HG03558 (cell line): ENCODE data around the gene PRPF40B.
"Not testable (repeated sequence)": the region's sequence is repeated elsewhere in the genome, so short reads cannot be mapped to it uniquely, and the experiment has no call there.

ENCODE experiments used
- ATAC-seq: cut with Tn5 transposase; IDR thresholded peaks from one replicate; pipeline ENCODE4 v1.9.1; 2021; ENCODE audit warnings: moderate number of reproducible peaks; ENCODE audit not compliant: unreplicated experiment; ENCODE audit errors: extremely low read depth

PRPF40B gene

GRCh38 chr12:49623142-49623904 lies at the start of gene PRPF40B:
Gene PRPF40B, plus strand, starts transcription at chr12:49623561. Its CDS starts 30 bp downstream, at chr12:49623591.
- peak; percentile 47 for ATAC-seq

DNA sequence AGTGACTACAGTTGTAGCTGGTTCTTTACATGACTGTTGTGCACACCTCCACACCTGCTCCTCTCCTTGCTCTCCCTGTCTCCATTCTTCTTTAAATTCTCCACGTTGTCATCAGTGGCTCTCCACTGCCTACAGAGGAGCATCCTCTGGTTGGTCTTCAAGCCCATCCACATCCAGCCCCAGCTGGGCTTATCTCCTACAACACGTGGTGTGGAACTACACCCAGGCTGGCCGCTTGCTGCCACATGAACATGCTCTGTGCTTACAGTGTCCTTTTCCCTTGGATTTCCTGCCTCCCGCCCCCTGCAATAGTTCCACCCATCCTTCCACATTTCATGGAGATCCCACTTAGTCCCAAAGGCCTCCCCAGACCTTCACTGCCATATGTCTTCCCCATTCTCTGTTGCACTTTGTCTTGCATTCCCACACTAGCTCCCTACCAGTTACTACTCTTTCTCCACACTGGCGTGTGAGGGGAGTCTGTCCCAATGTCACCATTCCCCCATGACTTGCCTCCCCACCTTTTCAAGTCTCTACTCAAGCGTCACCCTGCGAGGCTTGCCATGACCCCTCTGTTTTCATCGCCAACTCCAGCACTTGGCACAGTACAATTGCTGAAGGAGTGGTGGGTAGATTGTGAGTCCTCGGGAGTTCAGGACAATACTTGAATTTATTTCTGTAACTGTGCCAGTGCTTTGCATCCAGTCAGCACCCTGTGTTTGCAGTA lies 45.6 kb upstream of the PRPF40B start:
- no peak for ATAC-seq

GRCh38 chr12:49578471-49579112 lies 44.8 kb upstream of the PRPF40B start:
- no peak for ATAC-seq

DNA sequence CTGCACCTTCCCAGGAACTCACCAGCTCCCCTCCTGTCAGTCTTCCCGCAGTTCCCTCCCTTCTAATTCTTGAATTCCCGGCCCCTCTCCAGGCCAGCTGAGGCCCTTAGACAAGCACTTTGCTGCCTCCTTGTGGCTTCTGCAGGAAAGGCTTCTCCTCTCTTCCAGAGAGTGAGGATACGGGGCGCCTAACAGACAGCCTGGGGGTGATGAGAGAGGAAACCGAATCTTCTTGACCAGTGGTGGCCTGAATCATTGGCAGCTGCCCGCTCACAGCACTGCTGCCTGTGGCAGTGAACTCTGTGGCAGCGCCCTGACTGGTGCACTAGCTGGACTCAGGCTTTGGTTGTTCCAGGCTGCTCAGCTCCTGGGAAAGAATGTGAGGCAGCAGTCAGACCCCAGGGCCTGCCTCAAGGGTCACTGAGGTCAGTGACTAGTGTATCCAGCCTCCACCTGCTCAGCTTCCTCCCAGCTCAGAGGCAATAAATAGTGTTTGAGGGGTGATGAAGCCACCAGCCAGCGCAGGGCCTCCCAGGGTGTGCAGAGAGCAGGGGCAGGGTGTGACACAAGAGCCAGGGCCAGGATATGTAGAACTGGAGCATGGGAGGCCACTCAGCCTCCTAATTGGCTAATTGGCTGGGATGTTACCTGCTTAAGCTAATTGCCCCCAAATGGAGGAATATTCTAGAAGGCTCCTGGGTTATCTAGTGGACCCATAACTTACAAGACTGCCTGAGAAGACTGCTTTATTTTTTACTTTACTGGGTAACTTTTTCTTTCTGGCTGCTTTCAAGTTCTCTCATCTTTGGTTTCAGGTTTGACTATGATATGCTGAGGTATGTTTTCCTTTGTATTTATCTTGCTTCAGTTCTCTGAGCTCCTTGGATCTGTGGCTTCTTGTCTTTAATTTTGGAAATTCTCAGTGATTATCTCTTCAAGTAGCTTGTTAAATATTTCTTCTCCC lies 42.5 kb upstream of the PRPF40B start:
- ATAC-seq, result no peak

- no peak for ATAC-seq
These were observed 41.2 kb upstream of the PRPF40B start for GRCh38 chr12:49582201-49582600.

DNA sequence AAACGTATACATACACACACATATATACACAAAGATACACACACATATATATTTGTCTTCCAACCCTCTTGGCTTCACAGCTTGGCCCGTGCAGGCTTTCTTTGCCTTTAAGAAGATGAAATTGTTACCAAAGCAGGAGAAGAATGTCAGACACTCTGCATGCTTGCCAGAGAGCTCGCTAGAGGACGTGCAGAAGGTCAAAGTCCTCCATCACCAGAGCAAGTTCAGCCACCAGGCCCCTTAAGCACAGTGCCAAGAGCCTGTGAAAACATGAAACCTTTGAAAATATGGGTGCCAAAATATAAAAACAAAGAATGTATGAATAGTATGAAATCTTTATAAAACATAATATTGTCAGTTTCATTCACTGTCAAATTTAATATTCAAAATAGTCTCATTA lies 40.5 kb upstream of the PRPF40B start:
- ATAC-seq, result no peak

DNA sequence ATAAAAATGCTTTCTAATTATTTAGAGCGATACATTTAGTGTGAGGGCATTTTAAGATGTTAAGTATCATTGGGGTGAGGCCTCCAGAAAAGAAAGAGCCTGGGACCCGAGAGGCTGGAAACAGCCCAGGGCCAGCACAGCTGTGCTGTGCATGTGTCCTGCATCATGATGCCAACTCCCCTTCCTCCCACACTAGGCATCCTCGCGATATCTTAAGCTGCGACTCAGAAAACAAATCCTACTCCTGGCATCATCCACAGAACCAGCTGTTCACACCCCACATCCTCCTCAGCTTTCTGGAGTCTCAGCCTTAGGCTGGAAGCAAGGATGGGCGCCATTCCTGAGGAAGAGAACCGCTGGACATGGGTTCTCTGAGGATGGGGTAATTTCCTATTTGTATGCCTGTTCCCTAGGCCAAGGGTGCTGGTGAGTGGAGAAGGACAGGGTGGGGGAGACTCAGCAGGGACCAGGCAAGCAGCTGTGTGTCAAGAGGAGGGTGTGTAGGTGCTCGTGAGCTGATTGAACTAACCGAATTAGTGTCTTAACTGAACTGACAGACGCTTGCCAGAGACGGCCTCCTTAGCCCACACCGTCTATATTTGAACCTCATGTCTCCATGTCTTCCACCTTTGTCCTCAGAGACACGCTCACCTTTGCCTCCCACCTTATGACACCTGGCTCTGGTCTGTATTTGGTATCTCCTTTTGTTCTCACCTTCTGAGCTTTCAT lies 39.8 kb upstream of the PRPF40B start:
- ATAC-seq, result no peak

DNA sequence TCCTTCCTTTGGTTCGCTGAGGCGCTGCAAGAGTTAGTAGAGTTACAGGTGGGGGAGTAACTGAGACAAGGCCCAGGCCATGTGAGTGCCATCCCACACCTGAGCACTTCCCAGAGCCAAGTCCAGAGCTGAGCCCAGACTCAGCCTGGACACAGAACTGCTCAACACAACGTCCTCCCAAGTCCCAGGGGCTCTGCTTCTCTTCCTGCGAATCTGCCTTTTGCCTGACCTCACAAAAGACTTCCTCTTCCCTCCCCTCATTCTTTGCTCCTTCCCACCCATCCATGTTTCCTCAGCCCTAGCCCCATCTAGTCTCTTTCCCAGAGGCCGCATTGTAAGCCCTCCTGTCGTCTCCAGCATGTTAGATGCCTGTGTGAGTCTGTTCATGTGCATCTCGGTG lies 38.8 kb upstream of the PRPF40B start:
- ATAC-seq, result no peak

GRCh38 chr12:49585477-49586459 lies 37.6 kb upstream of the PRPF40B start:
- no peak for ATAC-seq

DNA sequence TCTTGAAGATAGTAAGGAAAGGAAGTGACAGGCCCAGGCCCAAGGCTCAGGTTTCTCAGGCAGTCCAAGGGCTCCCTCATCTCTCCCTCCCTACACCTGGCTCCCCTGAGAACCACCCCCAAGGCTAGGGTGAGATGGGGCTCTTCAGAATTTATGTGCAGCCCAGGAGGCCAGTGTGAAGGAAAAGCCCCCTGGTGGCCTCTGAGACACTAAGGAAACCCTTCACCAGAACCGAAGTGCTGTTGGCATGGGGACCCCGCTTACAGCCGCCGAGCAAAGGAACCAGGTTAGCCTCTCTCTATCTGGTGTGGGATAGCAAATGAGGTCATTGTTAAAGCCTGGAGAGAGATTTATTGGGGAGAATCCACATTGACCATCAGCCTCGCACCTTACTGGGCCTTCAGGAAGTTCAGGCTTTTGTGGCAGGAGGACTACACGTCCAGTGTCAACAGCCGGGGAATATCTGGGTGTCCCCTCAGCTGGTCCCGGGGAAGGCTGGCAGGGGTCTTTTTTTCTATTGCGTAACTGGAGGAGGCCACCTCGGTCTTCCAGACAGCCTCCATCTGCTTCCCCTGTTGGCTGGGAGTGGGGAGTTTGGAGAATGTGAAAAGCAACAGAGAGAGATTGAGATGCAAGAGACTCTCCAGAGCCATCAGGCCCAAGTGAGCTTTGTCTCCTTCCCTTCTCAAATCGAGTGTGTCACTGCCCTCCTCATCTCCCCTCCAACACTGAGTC lies 36.0 kb upstream of the PRPF40B start:
- no peak for ATAC-seq

DNA sequence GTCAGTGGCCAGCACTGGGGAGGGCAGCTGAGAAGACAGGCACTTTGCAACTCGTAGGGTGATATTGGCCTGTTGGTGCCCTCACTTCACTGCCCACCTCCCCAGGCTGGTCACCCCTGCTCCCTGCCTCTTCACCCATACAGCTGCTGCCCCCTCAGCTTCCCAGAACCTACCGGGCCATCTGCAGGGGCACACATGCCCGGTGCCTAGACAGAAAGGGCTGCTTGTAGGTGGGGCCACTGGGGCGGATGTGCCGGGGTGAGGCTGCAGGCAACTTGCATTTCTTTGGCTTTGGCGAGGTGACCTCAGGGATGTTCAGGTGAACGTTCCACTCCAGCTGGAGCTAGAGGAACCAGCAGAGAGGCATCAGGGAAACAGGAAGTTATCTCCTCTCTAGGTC lies 35.1 kb upstream of the PRPF40B start:
- no peak for ATAC-seq

DNA sequence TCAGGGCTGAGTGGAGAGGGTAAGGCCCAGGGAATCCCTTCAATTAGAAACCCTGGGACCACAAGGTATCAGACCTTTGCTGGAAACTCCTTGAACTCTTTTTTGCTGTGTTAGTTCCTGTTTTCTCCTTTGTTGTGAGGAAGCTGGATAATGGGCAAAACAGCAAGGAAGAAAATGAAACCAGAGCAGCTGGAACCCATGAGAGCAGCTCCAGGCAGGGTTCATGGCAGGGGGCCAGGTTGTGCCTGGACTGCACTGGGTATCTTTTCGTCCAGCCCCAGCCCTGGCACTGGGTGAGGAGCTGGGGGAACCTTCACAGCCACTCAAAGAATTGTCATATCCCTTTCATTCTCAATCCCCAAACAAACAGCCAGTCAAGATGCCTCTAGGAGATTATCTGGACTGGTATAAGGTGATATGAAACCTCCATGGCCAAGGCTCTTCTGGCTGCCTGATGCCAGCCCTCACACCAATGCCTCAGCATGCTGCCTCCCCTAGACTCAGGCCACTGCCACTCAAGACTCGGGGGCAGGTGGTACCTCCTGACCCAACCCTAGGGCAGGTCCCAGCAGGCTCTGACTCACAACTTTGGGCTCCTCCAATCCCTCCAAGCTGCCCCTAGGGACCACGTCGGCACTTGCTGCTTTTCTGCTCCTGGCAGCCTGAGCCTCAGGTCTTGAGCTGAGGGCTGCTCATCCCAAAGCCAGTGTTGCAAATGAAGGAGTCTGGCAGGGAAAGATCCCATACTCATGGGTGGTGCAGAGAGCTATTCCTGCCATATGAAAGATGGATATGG lies 34.4 kb upstream of the PRPF40B start:
- no peak for ATAC-seq

DNA sequence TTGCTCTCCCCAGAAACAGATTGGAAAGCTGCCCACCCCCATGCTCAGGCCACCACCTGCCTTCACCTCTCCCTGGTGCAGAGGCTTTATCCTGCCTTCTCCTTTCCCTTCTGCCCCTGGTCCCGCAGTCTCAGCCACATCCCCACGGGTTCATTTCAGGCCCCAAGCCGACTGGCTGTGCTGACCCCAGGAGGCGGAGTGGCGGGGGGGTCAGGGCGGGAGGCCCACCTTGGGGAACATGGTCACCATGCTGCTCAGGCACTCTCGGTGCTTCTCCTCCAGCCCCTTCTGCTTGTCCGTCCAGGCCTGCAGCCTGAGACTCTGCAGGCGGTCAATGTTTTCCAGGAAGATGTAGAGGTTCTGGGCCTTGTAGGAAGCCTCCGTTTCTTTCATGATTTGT lies 24.8 kb upstream of the PRPF40B start:
- ATAC-seq, result no peak

GRCh38 chr12:49599961-49600360 lies 23.4 kb upstream of the PRPF40B start:
- ATAC-seq, result no peak

- no peak for ATAC-seq
These were observed 19.6 kb upstream of the PRPF40B start for GRCh38 chr12:49603721-49604120.

DNA sequence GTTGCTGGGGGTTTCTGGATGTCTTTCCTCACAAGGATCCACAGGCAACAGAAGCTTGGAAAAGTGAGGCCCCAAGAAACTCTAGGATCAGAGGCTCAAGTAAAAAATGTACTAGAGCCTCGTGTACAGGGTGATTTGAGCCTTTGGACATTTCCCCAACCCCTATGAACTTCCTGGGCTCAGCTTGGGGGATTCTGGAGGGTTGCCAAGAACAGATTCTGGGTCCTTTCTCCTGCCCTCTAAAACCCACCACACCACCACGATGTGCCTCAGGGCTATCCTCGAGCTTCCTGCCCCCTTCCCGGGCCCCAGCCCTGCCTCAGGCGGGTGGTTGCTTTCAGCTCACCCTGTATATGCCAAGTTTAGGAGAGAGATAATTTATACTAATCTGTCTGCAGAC lies 18.5 kb upstream of the PRPF40B start:
- no peak for ATAC-seq

DNA sequence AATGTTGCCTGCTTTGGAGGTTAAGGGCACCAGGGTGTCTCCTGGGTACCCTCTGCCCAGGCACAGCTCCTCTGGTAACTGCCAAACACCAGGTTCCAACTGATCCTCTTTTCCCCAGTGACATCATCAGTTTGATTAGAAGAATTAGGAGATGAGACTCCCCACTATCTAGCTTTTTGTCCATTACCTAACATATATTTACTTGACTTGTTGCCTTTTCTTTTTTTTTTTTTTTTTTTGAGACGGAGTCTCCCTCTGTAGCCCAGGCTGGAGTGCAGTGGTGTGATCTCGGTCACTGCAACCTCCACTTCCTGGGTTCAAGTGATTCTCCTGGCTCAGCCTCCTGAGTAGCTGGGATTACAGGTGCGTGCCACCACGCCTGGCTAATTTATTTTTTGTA lies 17.8 kb upstream of the PRPF40B start, which contains the start of gene FAM186B:
Gene FAM186B, minus strand, starts transcription at position 101 of the 400 bp plus-strand sequence. CDS start 162 bp downstream, outside the sequence.
- not testable (repeated sequence) for ATAC-seq
